Activated gamma-delta T cell (primary cell): ENCODE measurements around the gene PHF13.

ENCODE experiments used
- DNase-seq: peaks from one replicate; lab custom pipeline; 2025; lab: John Stamatoyannopoulos, UW
- total RNA-seq, 2 donors: gene quantifications; one replicate each; lab custom pipeline; 2026; lab: John Stamatoyannopoulos, UW

PHF13 gene
- total RNA-seq, result 21.7 to 23.4 reads per million in 2 donors

DNA sequence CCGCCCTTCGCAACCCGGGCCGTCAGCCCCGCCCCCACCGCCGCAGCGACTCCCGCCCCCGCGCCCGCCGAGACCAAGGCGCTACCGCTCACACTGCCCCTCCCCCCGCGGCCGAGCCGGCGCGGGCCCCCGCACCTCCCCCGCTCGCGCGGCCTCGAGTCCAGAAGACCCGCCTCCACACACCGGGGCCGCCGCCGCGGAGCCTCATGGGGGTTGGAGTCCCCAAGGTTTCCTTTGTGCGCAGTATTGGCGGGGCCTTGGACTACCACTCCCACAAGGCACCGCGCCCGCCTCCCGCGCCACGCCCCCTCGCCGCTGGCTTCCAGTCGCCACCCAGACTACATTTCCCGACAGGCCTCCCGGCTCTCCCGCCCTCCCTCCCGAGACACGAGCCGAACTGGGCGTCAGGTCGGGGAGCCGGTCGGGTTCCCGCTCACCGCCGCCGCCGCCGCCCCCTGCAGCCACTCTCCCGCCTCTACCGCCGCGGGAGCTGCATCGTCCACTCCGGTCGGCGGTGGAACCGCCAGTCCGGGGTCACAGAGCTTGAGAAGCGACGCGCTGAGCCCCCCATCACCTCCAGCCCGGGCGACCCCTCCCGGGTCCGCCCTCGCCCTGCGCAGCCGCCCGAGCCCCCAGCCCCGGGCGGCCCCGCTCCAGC, at the start of gene PHF13:
Gene PHF13 (plus strand): TSS at position 371 of the 658 bp plus-strand sequence. CDS start 336 bp downstream, outside the sequence.
- peak; percentile 99 for DNase-seq

- no peak for DNase-seq
Measured at GRCh38 chr1:6569033-6569432, 44.5 kb upstream of the PHF13 start.

DNA sequence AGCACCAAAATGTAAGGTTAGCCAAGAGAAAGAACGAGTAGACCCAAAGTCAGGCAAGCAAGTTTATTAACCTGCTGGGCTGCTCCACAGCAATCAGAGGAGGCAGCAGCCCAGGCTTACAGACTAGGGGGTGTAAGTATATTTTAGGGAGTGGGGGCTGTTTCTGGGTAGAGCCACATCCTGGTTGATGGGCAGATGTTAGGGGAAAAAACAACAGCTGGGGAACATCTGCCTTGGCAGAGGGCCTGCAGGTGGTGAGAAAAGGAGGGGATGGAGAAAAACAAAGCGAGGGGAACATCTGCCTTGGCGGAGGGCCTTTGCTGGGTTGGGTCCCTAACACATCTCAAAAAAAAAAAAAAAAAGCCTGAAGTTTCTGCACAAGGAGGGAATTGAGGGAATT, 43.4 kb upstream of the PHF13 start:
- DNase-seq, result no peak

- DNase-seq, result no peak
Measured at GRCh38 chr1:6570987-6571386, 42.5 kb upstream of the PHF13 start.

- DNase-seq, result no peak
Measured at GRCh38 chr1:6572653-6573383, 40.7 kb upstream of the PHF13 start.

GRCh38 chr1:6574025-6574620, 39.4 kb upstream of the PHF13 start:
- no peak for DNase-seq

- DNase-seq, result no peak
Measured at GRCh38 chr1:6574818-6575217, 38.7 kb upstream of the PHF13 start.

- no peak for DNase-seq
Measured at GRCh38 chr1:6577831-6578525, 35.6 kb upstream of the PHF13 start.

DNA sequence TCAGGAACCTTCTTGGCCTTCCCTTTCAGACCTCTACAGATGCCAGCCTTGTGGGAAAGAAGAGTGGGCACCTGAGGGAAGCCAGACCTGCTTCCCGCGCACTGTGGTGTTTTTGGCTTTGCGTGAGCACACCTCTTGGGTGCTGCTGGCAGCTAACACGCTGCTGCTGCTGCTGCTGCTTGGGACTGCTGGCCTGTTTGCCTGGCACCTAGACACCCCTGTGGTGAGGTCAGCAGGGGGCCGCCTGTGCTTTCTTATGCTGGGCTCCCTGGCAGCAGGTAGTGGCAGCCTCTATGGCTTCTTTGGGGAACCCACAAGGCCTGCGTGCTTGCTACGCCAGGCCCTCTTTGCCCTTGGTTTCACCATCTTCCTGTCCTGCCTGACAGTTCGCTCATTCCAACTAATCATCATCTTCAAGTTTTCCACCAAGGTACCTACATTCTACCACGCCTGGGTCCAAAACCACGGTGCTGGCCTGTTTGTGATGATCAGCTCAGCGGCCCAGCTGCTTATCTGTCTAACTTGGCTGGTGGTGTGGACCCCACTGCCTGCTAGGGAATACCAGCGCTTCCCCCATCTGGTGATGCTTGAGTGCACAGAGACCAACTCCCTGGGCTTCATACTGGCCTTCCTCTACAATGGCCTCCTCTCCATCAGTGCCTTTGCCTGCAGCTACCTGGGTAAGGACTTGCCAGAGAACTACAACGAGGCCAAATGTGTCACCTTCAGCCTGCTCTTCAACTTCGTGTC, 34.7 kb upstream of the PHF13 start:
- no peak for DNase-seq

DNA sequence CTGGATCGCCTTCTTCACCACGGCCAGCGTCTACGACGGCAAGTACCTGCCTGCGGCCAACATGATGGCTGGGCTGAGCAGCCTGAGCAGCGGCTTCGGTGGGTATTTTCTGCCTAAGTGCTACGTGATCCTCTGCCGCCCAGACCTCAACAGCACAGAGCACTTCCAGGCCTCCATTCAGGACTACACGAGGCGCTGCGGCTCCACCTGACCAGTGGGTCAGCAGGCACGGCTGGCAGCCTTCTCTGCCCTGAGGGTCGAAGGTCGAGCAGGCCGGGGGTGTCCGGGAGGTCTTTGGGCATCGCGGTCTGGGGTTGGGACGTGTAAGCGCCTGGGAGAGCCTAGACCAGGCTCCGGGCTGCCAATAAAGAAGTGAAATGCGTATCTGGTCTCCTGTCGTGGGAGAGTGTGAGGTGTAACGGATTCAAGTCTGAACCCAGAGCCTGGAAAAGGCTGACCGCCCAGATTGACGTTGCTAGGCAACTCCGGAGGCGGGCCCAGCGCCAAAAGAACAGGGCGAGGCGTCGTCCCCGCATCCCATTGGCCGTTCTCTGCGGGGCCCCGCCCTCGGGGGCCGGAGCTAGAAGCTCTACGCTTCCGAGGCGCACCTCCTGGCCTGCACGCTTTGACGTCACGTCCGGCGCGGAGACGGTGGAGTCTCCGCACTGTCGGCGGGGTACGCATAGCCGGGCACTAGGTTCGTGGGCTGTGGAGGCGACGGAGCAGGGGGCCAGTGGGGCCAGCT, 34.0 kb upstream of the PHF13 start, which contains the start of gene ZBTB48:
Gene ZBTB48 (plus strand): TSS at position 621 of the 745 bp plus-strand sequence. CDS start 616 bp downstream, outside the sequence.
- peak; percentile 95 for DNase-seq

- DNase-seq, result no peak
Measured at GRCh38 chr1:6580119-6580592, 33.4 kb upstream of the PHF13 start.

DNA sequence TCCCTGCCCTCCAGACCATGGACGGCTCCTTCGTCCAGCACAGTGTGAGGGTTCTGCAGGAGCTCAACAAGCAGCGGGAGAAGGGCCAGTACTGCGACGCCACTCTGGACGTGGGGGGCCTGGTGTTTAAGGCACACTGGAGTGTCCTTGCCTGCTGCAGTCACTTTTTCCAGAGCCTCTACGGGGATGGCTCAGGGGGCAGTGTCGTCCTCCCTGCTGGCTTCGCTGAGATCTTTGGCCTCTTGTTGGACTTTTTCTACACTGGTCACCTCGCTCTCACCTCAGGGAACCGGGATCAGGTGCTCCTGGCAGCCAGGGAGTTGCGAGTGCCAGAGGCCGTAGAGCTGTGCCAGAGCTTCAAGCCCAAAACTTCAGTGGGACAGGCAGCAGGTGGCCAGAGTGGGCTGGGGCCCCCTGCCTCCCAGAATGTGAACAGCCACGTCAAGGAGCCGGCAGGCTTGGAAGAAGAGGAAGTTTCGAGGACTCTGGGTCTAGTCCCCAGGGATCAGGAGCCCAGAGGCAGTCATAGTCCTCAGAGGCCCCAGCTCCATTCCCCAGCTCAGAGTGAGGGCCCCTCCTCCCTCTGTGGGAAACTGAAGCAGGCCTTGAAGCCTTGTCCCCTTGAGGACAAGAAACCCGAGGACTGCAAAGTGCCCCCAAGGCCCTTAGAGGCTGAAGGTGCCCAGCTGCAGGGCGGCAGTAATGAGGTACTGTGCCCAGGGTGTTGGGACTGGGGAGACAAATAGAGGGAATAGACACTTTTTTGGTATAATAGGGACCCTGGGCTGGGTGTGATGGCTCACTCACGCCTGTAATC, 32.7 kb upstream of the PHF13 start:
- no peak for DNase-seq

DNA sequence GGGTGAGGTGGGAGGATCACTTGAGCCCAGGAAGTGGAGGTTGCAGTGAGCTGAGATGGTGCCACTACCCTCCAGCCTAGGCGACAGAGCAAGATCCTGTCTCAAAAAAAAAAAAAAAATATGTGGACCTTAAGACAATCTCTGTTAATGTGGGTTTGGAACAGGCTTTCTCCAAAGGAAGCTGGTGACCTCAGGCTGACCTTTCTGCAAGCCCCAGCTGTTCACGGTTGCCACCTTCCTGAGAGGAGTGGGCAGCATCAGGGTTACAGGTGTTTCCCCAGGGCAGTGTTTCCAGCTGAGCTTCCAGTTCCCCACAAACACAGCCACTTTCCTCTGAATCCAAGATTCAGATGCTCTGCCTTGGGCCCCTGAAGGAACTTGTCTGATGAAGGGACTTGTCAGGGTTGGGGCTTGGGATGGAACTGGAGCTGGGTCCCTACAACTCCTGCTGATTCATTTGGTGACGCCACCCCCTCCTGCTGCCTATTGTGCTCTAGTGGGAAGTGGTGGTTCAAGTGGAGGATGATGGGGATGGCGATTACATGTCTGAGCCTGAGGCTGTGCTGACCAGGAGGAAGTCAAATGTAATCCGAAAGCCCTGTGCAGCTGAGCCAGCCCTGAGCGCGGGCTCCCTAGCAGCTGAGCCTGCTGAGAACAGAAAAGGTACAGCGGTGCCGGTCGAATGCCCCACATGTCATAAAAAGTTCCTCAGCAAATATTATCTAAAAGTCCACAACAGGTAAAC, 31.8 kb upstream of the PHF13 start:
- no peak for DNase-seq

- DNase-seq, result no peak
Measured at GRCh38 chr1:6582370-6582769, 31.2 kb upstream of the PHF13 start.

- no peak for DNase-seq
Measured at GRCh38 chr1:6584126-6585080, 29.1 kb upstream of the PHF13 start.

- no peak for DNase-seq
Measured at GRCh38 chr1:6585081-6585722, 28.3 kb upstream of the PHF13 start.

DNA sequence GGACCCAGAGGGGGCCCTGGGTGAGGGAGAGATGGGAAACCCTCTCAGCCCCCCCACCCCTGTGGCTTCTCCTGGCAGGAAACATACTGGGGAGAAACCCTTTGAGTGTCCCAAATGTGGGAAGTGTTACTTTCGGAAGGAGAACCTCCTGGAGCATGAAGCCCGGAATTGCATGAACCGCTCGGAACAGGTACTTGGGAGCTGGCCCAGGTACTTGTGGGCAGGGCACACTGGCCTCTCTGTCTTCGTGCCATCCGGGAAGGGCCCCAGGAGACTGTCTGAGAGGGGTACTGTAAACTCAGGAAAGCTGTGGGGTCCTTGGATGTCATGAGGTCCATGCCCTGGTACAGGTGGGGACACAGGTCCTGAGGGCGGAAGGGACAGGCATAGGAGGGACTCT, 27.7 kb upstream of the PHF13 start:
- DNase-seq, result no peak
